Skeletal muscle tissue (tissue), 4 donors: ENCODE results near the gene TMEM132C. TPM values are rescaled to one million over a fixed set of nuclear protein-coding genes. Genes with fewer than 3 reads are reported as not detected.
"Not testable (repeated sequence)": the region's sequence is repeated elsewhere in the genome, so short reads cannot be mapped to it uniquely, and the experiment has no call there.

ENCODE experiments used
- H3K27ac ChIP-seq: one replicate; pipeline ENCODE4 v1.7.0; 2013; ENCODE audit warnings: mild to moderate bottlenecking, low read depth, low read length, inconsistent platforms
- H3K27me3 ChIP-seq, 3 donors: one replicate each; pipeline ENCODE4 v1.7.0; 2013; ENCODE audit warnings: low read length in 3 of 3; ENCODE audit not compliant: control insufficient read depth in 3 of 3, insufficient read depth in 3 of 3
- H3K36me3 ChIP-seq, 3 donors: one replicate each; pipeline ENCODE4 v1.7.0; 2013; ENCODE audit warnings: low read length in 3 of 3; ENCODE audit not compliant: control insufficient read depth in 3 of 3, insufficient read depth in 3 of 3
- H3K4me1 ChIP-seq, 3 donors: one replicate each; pipeline ENCODE4 v1.7.0; 2013; ENCODE audit warnings: low read length in 3 of 3, mild to moderate bottlenecking in 3 of 3; ENCODE audit not compliant: control insufficient read depth in 3 of 3, insufficient read depth in 3 of 3
- H3K4me3 ChIP-seq, 3 donors: one replicate each; pipeline ENCODE4 v1.7.0; 2013; ENCODE audit warnings: low read length in 3 of 3
- H3K9ac ChIP-seq, 3 donors: one replicate each; pipeline ENCODE4 v1.7.0; 2013; ENCODE audit warnings: low read length in 3 of 3, mild to moderate bottlenecking in 3 of 3, moderate library complexity in 2 of 3, low read depth in 1 of 3
- H3K9me3 ChIP-seq, 3 donors: one replicate each; pipeline ENCODE4 v1.7.0; 2013; ENCODE audit warnings: low read length in 3 of 3; ENCODE audit not compliant: control insufficient read depth in 3 of 3
- total RNA-seq: library from RNA; depleted of rRNA; stranded (reverse); fragments of >200 nt; gene quantifications from one replicate; pipeline ENCODE4 v1.2.3, GENCODE V29; 2014
- donor health status: Osteomylitis.

TMEM132C gene
- total RNA-seq, 1 donor from 2014 or later, result 3.7 TPM

DNA sequence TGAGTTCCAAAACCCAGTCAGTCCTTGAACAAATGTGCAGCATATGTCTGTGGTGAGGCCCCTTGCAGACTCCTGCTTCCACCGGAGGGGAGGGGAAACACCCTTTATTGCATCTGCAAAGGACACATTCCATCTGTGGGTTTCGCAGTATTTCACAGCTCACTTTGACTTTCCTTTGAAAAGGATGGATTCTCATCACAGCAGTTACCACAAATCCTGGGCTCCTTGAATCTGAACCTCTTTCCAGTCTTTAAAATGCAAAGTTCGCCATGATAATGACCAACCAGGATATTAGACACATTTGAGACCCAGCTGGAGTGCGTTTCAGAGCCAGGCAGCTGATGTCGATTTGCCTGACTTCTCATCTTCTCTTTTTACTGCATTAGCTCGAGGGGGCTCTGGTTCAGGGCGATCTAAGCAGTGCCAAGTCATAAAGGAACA, 314.4 kb downstream of the TMEM132C start:
- no peaks in the 10 kb centered on the region for H3K9me3 ChIP-seq
- no peaks in the 10 kb centered on the region for H3K27me3 ChIP-seq
- no peaks in the 10 kb centered on the region for H3K36me3 ChIP-seq
- no peaks in the 10 kb centered on the region for H3K4me1 ChIP-seq
- no peak overlapping the region for H3K27ac ChIP-seq
- no peak overlapping the region for H3K4me3 ChIP-seq
- H3K9ac ChIP-seq, result no peak overlapping the region

- H3K27ac ChIP-seq, result no peak overlapping the region
- H3K4me3 ChIP-seq, result no peak overlapping the region
- no peaks in the 10 kb centered on the region for H3K27me3 ChIP-seq
- no peaks in the 10 kb centered on the region for H3K9me3 ChIP-seq
- no peak overlapping the region for H3K9ac ChIP-seq
- H3K36me3 ChIP-seq, result no peaks in the 10 kb centered on the region
- no peaks in the 10 kb centered on the region for H3K4me1 ChIP-seq
Measured at GRCh38 chr12:128583453-128583852, 316.5 kb downstream of the TMEM132C start.

DNA sequence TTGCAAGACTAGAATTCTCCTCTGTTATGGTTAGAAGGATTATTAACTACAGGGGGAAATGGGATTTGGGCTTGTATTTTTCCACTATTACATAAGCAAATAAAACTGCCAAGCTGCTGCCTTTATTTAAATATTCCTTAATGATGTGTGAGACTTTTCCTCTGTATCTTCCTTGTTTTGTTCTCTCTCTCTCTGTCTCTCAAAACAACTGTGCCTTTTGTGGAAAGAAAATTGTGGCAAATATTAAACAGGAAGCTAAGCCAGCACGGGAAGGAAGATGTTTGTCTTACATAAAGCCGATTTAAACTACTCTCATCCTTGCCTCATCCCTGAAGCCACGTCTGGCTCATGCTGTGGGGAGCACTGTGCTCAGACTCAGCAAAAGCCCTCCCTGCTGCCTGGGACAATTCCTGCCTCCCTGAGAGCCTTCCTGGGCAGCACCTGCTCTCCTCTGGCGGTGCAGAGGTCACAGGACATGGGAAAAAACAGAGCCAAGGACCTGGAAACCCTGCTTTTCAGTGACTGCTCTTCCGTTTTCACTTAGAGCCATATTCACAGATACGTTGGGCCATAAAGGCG, 319.6 kb downstream of the TMEM132C start:
- no peak overlapping the region for H3K27ac ChIP-seq
- H3K9ac ChIP-seq, result no peak overlapping the region
- no peak overlapping the region for H3K4me3 ChIP-seq
- H3K36me3 ChIP-seq, result no peaks in the 10 kb centered on the region
- H3K9me3 ChIP-seq, result no peaks in the 10 kb centered on the region
- no peaks in the 10 kb centered on the region for H3K4me1 ChIP-seq
- no peaks in the 10 kb centered on the region for H3K27me3 ChIP-seq

DNA sequence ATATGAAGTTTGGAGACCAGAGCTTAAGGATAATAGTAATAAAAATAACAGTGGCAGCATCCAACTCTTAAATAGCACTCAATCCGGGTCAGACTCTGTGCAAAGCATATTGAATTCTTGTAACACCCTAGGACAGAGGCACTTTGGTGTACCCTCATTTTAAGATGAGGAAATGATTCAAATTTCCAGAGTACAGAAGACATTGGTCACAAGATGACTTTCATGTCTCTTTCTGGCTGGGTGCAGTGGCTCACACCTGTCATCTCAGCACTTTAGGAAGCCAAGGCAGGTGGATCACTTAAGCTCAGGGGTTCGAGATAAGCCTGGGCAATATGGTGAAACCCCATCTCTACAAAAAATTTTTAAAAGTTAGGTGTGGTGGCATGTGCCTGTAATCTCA, 320.9 kb downstream of the TMEM132C start:
- H3K4me3 ChIP-seq, result no peak overlapping the region
- no peaks in the 10 kb centered on the region for H3K4me1 ChIP-seq
- H3K9me3 ChIP-seq, result no peaks in the 10 kb centered on the region
- no peaks in the 10 kb centered on the region for H3K36me3 ChIP-seq
- no peak overlapping the region for H3K27ac ChIP-seq
- H3K9ac ChIP-seq, result no peak overlapping the region
- H3K27me3 ChIP-seq, result no peaks in the 10 kb centered on the region

GRCh38 chr12:128592220-128592744, 325.3 kb downstream of the TMEM132C start:
- Histone ChIP-seq H3K27ac (no peak overlapping the region), H3K9ac (no peak overlapping the region), H3K4me3 (no peak overlapping the region), H3K27me3 (peaks cover 0 to 8% (median 7%) of the 10 kb centered on the region in 3 donors), H3K9me3 (no peaks in the 10 kb centered on the region), H3K36me3 (no peaks in the 10 kb centered on the region), H3K4me1 (no peaks in the 10 kb centered on the region)

- Histone ChIP-seq H3K4me1 (no peaks in the 10 kb centered on the region), H3K27ac (no peak overlapping the region), H3K9ac (no peak overlapping the region), H3K4me3 (no peak overlapping the region), H3K27me3 (peaks cover 0 to 8% (median 7%) of the 10 kb centered on the region in 3 donors), H3K9me3 (no peaks in the 10 kb centered on the region), H3K36me3 (no peaks in the 10 kb centered on the region)
Measured at GRCh38 chr12:128594521-128594920, 327.6 kb downstream of the TMEM132C start.

GRCh38 chr12:128595609-128596008, 328.6 kb downstream of the TMEM132C start:
- no peak overlapping the region for H3K27ac ChIP-seq
- H3K36me3 ChIP-seq, result no peaks in the 10 kb centered on the region
- no peak overlapping the region for H3K4me3 ChIP-seq
- H3K27me3 ChIP-seq, result peaks cover 0 to 8% (median 7%) of the 10 kb centered on the region in 3 donors
- H3K9me3 ChIP-seq, result no peaks in the 10 kb centered on the region
- no peak overlapping the region for H3K9ac ChIP-seq
- H3K4me1 ChIP-seq, result no peaks in the 10 kb centered on the region

- Histone ChIP-seq H3K27ac (no peak overlapping the region), H3K36me3 (no peaks in the 10 kb centered on the region), H3K9ac (no peak overlapping the region), H3K27me3 (no peaks in the 10 kb centered on the region), H3K9me3 (peaks cover 0 to 3% (median 0%) of the 10 kb centered on the region in 3 donors), H3K4me3 (no peak overlapping the region), H3K4me1 (no peaks in the 10 kb centered on the region)
Measured at GRCh38 chr12:128600886-128601285, 333.9 kb downstream of the TMEM132C start.

DNA sequence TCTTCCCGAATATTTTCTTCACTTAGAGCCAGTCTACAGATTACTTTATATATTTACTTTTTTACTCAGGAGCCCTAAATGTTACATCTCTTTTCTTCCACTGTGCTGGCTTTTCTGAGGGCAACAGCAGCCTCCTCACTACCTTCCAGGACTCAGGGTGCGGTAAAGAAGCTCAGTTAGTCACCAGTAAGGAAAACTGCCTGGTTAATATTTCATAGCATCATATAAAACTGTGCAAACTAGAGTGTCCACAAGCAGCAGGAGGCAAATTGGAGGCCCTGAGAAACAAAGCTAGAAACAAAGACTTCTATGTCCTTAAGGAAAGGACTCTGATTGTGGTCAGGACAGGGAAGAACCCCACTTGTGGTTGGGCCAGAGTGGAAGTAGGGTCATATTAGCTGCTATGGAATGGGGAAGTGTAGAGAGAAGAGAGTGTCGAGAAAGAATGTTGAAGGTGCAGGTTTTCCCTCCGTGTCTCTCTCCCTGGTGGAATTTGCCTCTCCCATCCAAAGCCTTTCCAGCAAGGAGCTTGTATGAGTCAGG, 336.7 kb downstream of the TMEM132C start:
- Histone ChIP-seq H3K4me1 (no peaks in the 10 kb centered on the region), H3K36me3 (no peaks in the 10 kb centered on the region), H3K27ac (no peak overlapping the region), H3K9me3 (peaks cover 0 to 3% (median 0%) of the 10 kb centered on the region in 3 donors), H3K27me3 (peaks cover 0 to 3% (median 0%) of the 10 kb centered on the region in 3 donors), H3K4me3 (no peak overlapping the region), H3K9ac (no peak overlapping the region)

DNA sequence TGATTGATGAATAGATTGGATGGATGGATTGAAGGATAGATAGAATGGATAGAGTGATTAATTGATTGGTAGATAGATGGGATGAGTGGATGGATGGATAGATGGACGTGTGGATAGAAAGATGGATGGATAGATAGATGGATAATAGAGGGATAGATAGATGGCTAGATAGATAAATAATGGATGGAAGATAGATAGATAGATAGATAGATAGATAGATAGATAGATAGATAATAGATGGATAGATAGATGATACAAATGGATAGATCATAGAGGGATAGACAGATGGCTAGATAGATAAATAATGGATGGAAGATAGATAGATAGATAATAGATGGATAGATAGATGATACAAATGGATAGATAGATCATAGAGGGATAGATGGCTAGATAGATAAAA, 337.2 kb downstream of the TMEM132C start:
- H3K4me1 ChIP-seq, H3K4me3 ChIP-seq, H3K9ac ChIP-seq, H3K27ac ChIP-seq, H3K36me3 ChIP-seq, H3K9me3 ChIP-seq, H3K27me3 ChIP-seq: not testable (repeated sequence)
